Measurements from ENCODE around the gene BAIAP3.
A peak's percentile ranks its signal among the peaks of the same experiment; 100 is the strongest.

Gene BAIAP3

DNA sequence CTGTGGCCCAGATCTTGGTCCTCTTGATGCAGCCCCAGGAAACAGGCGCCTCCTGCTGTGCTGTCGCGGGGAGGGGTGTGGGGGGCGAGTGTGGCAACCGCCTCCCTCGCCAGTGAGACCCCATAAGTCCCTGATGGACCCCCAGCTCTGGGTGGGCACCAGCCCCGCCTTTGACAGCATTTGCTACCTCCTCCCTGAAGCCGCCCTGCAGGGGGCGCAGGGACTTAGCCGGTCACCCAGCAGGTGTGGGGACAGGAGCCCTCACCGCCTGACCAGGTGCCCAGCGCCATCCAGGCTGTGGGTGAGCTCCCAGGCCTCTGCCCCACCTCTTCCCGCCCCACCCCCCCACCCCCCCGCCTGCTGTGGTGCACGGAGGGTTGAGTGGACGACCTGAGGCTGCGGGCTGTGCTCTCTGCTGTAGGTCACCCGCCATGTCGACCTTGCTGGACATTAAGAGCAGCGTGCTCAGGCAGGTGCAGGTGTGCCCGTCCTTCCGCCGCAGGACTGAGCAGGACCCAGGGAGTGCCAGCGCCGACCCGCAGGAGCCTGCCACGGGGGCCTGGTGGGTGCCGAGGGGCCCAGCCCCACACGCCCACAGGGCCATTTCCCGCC lies 4.8 kb downstream of the BAIAP3 start:
- WGBS (ENCODE audit: insufficient coverage) = 58% methylated on average over 26 of the region's 30 CpGs
- Histone ChIP-seq H3K4me1 (ENCODE audit: control extremely low read depth in 1 of 4, control insufficient read depth in 4 of 4, insufficient read depth in 4 of 4, low read length in 3 of 4) (peaks cover 0 to 48% (median 27%) of the 10 kb centered on the region in 4 experiments), H3K27me3 (replicated peaks in 2 of 5; ENCODE audit: control insufficient read depth in 4 of 5, insufficient read depth in 5 of 5, low read length in 4 of 5) (peaks cover 0 to 39% (median 13%) of the 10 kb centered on the region in 5 experiments), H3K36me3 (ENCODE audit: control insufficient read depth in 4 of 4, insufficient read depth in 4 of 4, low read length in 3 of 4) (no peaks in the 10 kb centered on the region), H3K4me3 (ENCODE audit: control insufficient read depth in 1 of 7, extremely low read depth in 1 of 7, insufficient read depth in 4 of 7, low read depth in 2 of 7, low read length in 6 of 7) (no peak overlapping the region), H3K9me3 (ENCODE audit: control extremely low read depth in 1 of 5, control insufficient read depth in 4 of 5, insufficient read depth in 2 of 5, low read depth in 1 of 5, low read length in 4 of 5) (no peaks in the 10 kb centered on the region), H3K27ac (ENCODE audit: insufficient read depth in 1 of 2, low read depth in 1 of 2, low read length in 2 of 2, poor library complexity in 1 of 2, severe bottlenecking in 2 of 2) (no peak overlapping the region)
- DNase-seq = peak in 1 of 3 donors; percentile 50
- POLR2A ChIA-PET = no interaction called here
- CTCF ChIA-PET = interaction anchor here (0.9 to 1.8 kb wide), 5 partner anchors 12 to 38 kb away, joined by 3 to 7 read pairs (median 4); no protein-coding TSS in a partner anchor

DNA sequence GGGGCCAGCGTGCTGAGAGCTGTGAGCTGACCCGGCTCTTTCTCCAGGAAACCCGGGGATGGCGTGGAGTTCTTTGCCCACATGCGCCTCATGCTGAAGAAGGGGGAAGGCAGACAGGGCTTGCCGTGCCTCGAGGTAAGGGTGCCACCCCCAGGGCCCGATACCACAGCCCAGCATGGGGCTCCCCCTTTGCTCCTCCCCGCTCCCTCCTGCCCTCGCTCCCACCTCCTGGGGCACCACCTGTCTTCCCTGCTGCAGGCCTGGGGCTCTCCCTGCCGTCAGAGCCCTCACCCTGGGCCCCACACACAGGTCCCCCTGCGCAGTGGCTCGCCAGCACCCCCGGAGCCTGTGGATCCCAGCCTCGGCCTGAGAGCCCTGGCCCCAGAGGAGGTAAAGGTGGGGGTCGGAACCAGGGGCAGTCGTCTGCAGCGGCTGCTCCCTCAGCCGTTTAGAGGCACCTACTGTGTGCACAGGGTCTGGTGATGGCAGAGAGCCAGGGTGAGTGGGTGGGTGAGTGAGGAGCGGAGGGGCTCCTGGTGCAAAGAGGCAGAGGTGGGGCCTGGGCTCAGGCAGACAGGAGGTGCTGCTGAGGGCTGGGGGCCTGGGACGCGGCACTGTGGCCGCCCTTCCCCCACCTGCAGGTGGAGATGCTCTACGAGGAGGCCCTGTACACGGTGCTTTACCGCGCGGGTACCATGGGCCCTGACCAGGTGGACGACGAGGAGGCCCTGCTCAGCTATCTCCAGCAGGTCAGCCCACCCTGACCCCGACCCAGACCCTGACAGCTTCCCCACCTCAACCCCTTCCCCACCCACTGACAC lies 5.6 kb downstream of the BAIAP3 start:
- H3K4me3 ChIP-seq (ENCODE audit: control insufficient read depth in 1 of 7, extremely low read depth in 1 of 7, insufficient read depth in 4 of 7, low read depth in 2 of 7, low read length in 6 of 7) = no peak overlapping the region
- peaks cover 0 to 50% (median 27%) of the 10 kb centered on the region in 4 experiments for H3K4me1 ChIP-seq (ENCODE audit: control extremely low read depth in 1 of 4, control insufficient read depth in 4 of 4, insufficient read depth in 4 of 4, low read length in 3 of 4)
- H3K9me3 ChIP-seq (ENCODE audit: control extremely low read depth in 1 of 5, control insufficient read depth in 4 of 5, insufficient read depth in 2 of 5, low read depth in 1 of 5, low read length in 4 of 5) = no peaks in the 10 kb centered on the region
- H3K27me3 ChIP-seq (replicated peaks in 2 of 5; ENCODE audit: control insufficient read depth in 4 of 5, insufficient read depth in 5 of 5, low read length in 4 of 5) = peaks cover 0 to 31% (median 13%) of the 10 kb centered on the region in 5 experiments
- H3K27ac ChIP-seq (ENCODE audit: insufficient read depth in 1 of 2, low read depth in 1 of 2, low read length in 2 of 2, poor library complexity in 1 of 2, severe bottlenecking in 2 of 2) = no peak overlapping the region
- 71% methylated on average over 26 of the region's 31 CpGs for WGBS (ENCODE audit: insufficient coverage)
- ChIA-PET CTCF (interaction anchor here (0.9 to 1.8 kb wide), 3 partner anchors 13 to 39 kb away, joined by 3 to 4 read pairs (median 4); no protein-coding TSS in a partner anchor), POLR2A (no interaction called here)
- DNase-seq = no peak
- no peaks in the 10 kb centered on the region for H3K36me3 ChIP-seq (ENCODE audit: control insufficient read depth in 4 of 4, insufficient read depth in 4 of 4, low read length in 3 of 4)

DNA sequence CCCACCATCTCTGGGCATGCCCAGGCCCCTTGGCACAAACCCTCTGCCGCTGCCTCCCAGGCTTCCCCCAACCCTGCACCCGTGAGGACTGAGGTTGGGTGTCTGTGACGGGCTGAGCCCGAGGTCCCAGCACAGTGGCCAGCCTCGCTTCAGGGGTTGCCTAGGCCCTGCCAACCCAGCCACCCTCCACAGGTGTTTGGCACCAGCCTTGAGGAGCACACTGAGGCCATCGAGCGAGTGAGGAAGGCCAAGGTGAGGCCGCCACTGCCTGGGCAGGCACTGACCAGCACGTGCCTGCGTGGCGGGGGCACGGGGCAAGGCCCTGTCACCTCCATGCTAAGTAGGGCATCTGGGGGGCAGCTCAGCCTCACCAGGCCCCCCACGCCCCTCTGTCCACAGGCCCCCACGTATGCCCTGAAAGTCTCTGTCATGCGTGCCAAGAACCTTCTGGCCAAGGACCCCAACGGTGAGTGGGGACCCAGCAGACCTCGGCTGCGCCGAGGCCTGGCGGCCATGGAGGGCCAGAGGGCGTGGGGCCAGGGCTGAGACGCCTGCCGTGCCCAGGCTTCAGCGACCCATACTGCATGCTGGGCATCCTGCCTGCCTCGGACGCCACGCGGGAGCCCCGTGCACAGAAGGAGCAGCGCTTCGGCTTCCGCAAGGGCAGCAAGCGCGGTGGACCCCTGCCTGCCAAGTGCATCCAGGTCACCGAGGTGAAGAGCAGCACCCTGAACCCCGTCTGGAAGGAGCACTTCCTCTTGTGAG lies 7.5 kb downstream of the BAIAP3 start:
- Histone ChIP-seq H3K9me3 (ENCODE audit: control extremely low read depth in 1 of 5, control insufficient read depth in 4 of 5, insufficient read depth in 2 of 5, low read depth in 1 of 5, low read length in 4 of 5) (no peaks in the 10 kb centered on the region), H3K36me3 (ENCODE audit: control insufficient read depth in 4 of 4, insufficient read depth in 4 of 4, low read length in 3 of 4) (no peaks in the 10 kb centered on the region), H3K4me1 (ENCODE audit: control extremely low read depth in 1 of 4, control insufficient read depth in 4 of 4, insufficient read depth in 4 of 4, low read length in 3 of 4) (peaks cover 0 to 32% (median 21%) of the 10 kb centered on the region in 4 experiments), H3K27ac (ENCODE audit: insufficient read depth in 1 of 2, low read depth in 1 of 2, low read length in 2 of 2, poor library complexity in 1 of 2, severe bottlenecking in 2 of 2) (no peak overlapping the region), H3K4me3 (ENCODE audit: control insufficient read depth in 1 of 7, extremely low read depth in 1 of 7, insufficient read depth in 4 of 7, low read depth in 2 of 7, low read length in 6 of 7) (no peak overlapping the region), H3K27me3 (replicated peaks in 2 of 5; ENCODE audit: control insufficient read depth in 4 of 5, insufficient read depth in 5 of 5, low read length in 4 of 5) (peaks cover 0 to 13% (median 4%) of the 10 kb centered on the region in 5 experiments)
- ChIA-PET CTCF (interaction anchor here (1.1 kb wide), 1 partner anchor 40 kb away, joined by 3 read pairs; no protein-coding TSS in a partner anchor), POLR2A (no interaction called here)
- DNase-seq = no peak
- WGBS (ENCODE audit: insufficient coverage) = 89% methylated on average over 32 of the region's 36 CpGs

DNA sequence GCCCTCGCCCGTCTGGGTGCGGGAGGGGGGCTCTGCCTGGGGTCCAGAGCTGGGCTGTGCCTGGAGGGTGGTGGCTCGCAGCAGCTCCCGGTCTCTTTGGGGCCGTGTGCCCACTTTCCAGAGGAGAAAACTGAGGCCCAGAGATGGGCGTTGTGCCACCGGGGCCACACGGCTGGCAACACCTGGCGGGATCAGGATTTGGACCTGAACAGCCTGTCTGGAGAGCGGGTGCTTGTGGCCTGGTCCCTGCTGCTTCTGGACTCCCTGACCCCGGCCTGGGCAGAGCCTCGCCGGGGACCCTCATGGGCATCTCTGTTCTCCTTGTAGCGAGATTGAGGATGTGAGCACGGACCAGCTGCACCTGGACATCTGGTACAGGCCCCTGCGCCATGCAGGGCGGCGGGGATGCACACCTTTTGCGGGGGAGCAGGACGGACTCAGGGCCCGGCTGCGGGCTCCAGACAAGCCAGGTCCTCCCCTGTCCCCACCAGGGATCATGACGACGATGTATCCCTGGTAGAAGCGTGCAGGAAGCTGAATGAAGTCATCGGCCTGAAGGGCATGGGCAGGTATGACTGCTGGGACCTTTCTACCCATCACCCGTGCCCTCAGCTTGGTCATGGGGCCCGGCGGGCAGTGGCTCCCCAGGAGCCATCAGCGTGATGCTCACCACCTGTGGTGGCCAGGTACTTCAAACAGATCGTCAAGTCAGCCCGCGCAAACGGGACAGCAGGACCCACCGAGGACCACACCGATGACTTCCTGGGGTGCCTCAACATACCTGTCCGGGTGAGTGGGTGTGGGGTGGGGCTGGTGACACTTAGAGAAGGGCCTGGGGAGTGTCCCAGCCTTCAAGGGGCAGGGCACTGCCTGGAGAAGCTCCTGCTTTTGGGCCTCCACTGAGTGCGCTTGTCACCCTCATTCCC lies 8.3 kb downstream of the BAIAP3 start:
- WGBS (ENCODE audit: insufficient coverage) = 83% methylated on average over 35 of the region's 39 CpGs
- DNase-seq = no peak
- CTCF ChIA-PET = interaction anchor here (0.6 to 1.7 kb wide), 5 partner anchors 9 to 80 kb away, joined by 3 to 7 read pairs (median 3); no protein-coding TSS in a partner anchor
- Histone ChIP-seq H3K4me1 (ENCODE audit: control extremely low read depth in 1 of 4, control insufficient read depth in 4 of 4, insufficient read depth in 4 of 4, low read length in 3 of 4) (peaks cover 0 to 28% (median 20%) of the 10 kb centered on the region in 4 experiments), H3K27ac (ENCODE audit: insufficient read depth in 1 of 2, low read depth in 1 of 2, low read length in 2 of 2, poor library complexity in 1 of 2, severe bottlenecking in 2 of 2) (no peak overlapping the region), H3K4me3 (ENCODE audit: control insufficient read depth in 1 of 7, extremely low read depth in 1 of 7, insufficient read depth in 4 of 7, low read depth in 2 of 7, low read length in 6 of 7) (peak overlapping the region in 2 of 7 experiments; percentile 51 to 59), H3K27me3 (replicated peaks in 2 of 5; ENCODE audit: control insufficient read depth in 4 of 5, insufficient read depth in 5 of 5, low read length in 4 of 5) (peaks cover 0 to 5% (median under 1%) of the 10 kb centered on the region in 5 experiments), H3K36me3 (ENCODE audit: control insufficient read depth in 4 of 4, insufficient read depth in 4 of 4, low read length in 3 of 4) (no peaks in the 10 kb centered on the region), H3K9me3 (ENCODE audit: control extremely low read depth in 1 of 5, control insufficient read depth in 4 of 5, insufficient read depth in 2 of 5, low read depth in 1 of 5, low read length in 4 of 5) (no peaks in the 10 kb centered on the region)
- POLR2A ChIA-PET = interaction anchor here (0.7 to 1.2 kb wide), 3 partner anchors 9 to 24 kb away, joined by 3 to 5 read pairs (median 3); partner anchors contain the start of gene BAIAP3

DNA sequence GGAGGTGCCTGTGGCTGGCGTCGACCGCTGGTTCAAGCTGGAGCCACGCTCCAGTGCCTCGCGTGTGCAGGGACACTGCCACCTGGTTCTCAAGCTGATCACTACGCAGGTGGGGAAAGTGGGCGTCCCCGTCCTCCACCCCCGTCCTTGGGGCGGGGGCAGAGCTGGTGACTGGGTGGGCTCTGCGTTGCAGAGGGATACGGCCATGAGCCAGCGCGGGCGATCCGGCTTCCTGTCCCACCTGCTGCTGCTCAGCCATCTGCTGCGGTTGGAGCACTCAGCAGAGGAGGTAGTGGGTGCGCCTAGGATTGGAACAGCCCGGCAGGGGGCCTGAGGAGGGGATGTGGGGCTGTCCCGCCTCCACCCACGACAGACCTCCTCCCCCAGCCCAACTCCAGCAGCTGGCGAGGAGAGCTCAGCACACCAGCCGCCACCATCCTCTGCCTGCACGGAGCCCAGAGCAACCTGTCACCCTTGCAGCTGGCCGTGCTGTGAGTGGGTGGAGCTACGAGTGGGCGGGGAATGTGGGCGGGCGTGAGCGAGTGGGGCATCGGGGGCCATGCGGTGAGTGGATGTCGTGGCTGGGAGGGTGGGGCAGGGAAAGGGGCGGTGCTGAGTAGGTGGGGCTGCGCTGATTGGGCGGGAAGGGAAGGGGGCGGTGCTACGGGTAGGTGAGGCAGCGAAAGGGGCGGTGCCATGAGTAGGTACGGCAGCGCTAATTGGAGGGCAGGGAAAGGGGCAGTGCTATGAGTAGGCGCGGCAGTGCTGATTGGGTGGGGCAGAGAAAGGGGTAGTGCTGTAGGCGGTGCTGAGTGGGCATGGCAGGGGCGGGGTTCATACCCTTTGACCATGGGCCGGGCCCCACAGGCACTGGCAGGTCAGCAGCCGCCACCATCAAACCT lies 9.3 kb downstream of the BAIAP3 start:
- ChIA-PET POLR2A (interaction anchor here (0.6 to 1.2 kb wide), 6 partner anchors 10 to 233 kb away, joined by 3 to 5 read pairs (median 3); partner anchors contain the start of gene BAIAP3), CTCF (interaction anchor here (0.6 to 1.7 kb wide), 5 partner anchors 10 to 81 kb away, joined by 3 to 7 read pairs (median 4); no protein-coding TSS in a partner anchor)
- H3K36me3 ChIP-seq (ENCODE audit: control insufficient read depth in 4 of 4, insufficient read depth in 4 of 4, low read length in 3 of 4) = peaks cover 0 to 3% (median 1%) of the 10 kb centered on the region in 4 experiments
- H3K9me3 ChIP-seq (ENCODE audit: control extremely low read depth in 1 of 5, control insufficient read depth in 4 of 5, insufficient read depth in 2 of 5, low read depth in 1 of 5, low read length in 4 of 5) = no peaks in the 10 kb centered on the region
- peak overlapping the region in 5 of 7 experiments; percentile 26 to 63 (median 51) for H3K4me3 ChIP-seq (ENCODE audit: control insufficient read depth in 1 of 7, extremely low read depth in 1 of 7, insufficient read depth in 4 of 7, low read depth in 2 of 7, low read length in 6 of 7)
- H3K4me1 ChIP-seq (ENCODE audit: control extremely low read depth in 1 of 4, control insufficient read depth in 4 of 4, insufficient read depth in 4 of 4, low read length in 3 of 4) = peaks cover 0 to 24% (median 19%) of the 10 kb centered on the region in 4 experiments
- WGBS (ENCODE audit: insufficient coverage) = 0% methylated on average over 41 of the region's 49 CpGs
- H3K27me3 ChIP-seq (replicated peaks in 2 of 5; ENCODE audit: control insufficient read depth in 4 of 5, insufficient read depth in 5 of 5, low read length in 4 of 5) = no peaks in the 10 kb centered on the region
- no peak overlapping the region for H3K27ac ChIP-seq (ENCODE audit: insufficient read depth in 1 of 2, low read depth in 1 of 2, low read length in 2 of 2, poor library complexity in 1 of 2, severe bottlenecking in 2 of 2)
- peak; percentile 96 to 99 (median 98) for DNase-seq

Measured in common myeloid progenitor, CD34-positive (primary cell).